GM15510 (cell line): ENCODE measurements around the gene PNLIPRP1.

Source experiments
- POLR2A ChIP-seq: IDR thresholded peaks from 3 replicates; pipeline ENCODE4 v1.6.1; 2011; ENCODE audit warnings: borderline replicate concordance; ENCODE audit not compliant: insufficient read length; ENCODE audit errors: extremely low read depth

The PNLIPRP1 gene

GRCh38 chr10:116590590-116591444 lies at the start of gene PNLIPRP1:
Gene PNLIPRP1, plus strand, starts transcription at chr10:116590959. Its CDS starts 171 bp downstream, at chr10:116591130.
- no peak for TF ChIP-seq POLR2A

- TF ChIP-seq POLR2A: no peak
Measured at GRCh38 chr10:116542007-116542677, 48.6 kb upstream of the PNLIPRP1 start.

GRCh38 chr10:116545122-116545521 lies 45.6 kb upstream of the PNLIPRP1 start:
- no peak for TF ChIP-seq POLR2A

- TF ChIP-seq POLR2A: no peak
Measured at GRCh38 chr10:116545756-116546155, 45.0 kb upstream of the PNLIPRP1 start, which contains the start of gene PNLIP. Gene PNLIP, plus strand, starts transcription at chr10:116545931. Its CDS starts 162 bp downstream, at chr10:116546093.

DNA sequence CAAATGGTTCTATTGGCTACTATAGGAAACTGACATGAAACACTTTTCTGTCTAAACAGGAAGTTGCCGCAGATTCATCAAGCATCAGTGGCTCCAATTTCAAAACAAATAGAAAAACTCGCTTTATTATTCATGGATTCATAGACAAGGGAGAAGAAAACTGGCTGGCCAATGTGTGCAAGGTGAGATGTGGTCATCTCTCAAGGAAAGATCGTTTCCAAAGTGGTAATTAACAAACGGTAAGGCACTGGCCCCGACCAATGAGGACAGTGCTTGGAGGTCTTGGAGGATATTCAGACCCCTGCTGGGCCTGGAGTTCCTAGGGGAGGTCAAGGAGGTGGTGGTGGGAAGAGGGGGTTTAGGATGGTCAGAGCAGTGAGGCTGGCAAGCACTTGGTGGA lies 42.5 kb upstream of the PNLIPRP1 start:
- TF ChIP-seq POLR2A: no peak

DNA sequence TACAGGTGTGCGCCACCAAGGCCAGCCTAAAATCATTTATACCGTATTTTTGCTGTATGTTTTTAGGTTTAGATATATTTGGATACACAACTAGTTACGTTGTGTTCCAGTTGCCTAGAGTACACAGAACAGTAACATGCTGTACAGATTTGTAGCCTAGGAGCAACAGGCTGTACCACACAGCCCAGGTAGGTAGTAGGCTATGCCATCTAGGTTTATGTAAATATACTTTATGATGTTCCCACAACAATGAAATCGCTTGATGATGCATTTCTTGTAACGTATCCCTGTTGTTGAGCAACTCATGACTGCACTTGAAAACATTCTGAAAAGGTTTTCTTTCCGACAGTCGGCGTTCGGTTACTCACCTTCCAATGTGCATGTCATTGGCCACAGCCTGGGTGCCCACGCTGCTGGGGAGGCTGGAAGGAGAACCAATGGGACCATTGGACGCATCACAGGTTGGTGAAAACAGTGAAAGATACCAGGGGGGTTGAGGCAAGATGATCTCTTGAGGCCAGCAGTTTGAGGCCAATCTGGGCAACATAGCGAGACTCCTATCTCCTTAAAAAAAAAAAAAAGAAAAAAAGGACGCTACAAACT lies 37.3 kb upstream of the PNLIPRP1 start:
- TF ChIP-seq POLR2A: no peak

GRCh38 chr10:116554628-116555027 lies 36.1 kb upstream of the PNLIPRP1 start:
- no peak for TF ChIP-seq POLR2A

GRCh38 chr10:116555880-116556279 lies 34.9 kb upstream of the PNLIPRP1 start:
- TF ChIP-seq POLR2A: no peak

GRCh38 chr10:116557305-116557880 lies 33.4 kb upstream of the PNLIPRP1 start:
- no peak for TF ChIP-seq POLR2A

GRCh38 chr10:116565534-116565933 lies 25.2 kb upstream of the PNLIPRP1 start:
- no peak for TF ChIP-seq POLR2A

GRCh38 chr10:116566932-116567331 lies 23.8 kb upstream of the PNLIPRP1 start:
- TF ChIP-seq POLR2A: no peak

- TF ChIP-seq POLR2A: no peak
Measured at GRCh38 chr10:116567335-116567734, 23.4 kb upstream of the PNLIPRP1 start.

GRCh38 chr10:116574797-116575196 lies 16.0 kb upstream of the PNLIPRP1 start:
- TF ChIP-seq POLR2A: no peak

- TF ChIP-seq POLR2A: no peak
Measured at GRCh38 chr10:116587878-116588591, 2.7 kb upstream of the PNLIPRP1 start.
